Stimulated activated CD4-positive, alpha-beta T cell treated with anti-CD3 and anti-CD28 coated beads, Interleukin-15, amount 100 ng/mL, for 48 hours (primary cell): ENCODE measurements around the gene CDH4.
"Not testable (repeated sequence)": the region's sequence is repeated elsewhere in the genome, so short reads cannot be mapped to it uniquely, and the experiment has no call there.

Experiments
- DNase-seq, 2 donors: peaks; one replicate each; pipeline ENCODE4 v3.0.0-alpha.2; 2020; ENCODE audit warnings: low read depth in 2 of 2

The CDH4 gene

DNA sequence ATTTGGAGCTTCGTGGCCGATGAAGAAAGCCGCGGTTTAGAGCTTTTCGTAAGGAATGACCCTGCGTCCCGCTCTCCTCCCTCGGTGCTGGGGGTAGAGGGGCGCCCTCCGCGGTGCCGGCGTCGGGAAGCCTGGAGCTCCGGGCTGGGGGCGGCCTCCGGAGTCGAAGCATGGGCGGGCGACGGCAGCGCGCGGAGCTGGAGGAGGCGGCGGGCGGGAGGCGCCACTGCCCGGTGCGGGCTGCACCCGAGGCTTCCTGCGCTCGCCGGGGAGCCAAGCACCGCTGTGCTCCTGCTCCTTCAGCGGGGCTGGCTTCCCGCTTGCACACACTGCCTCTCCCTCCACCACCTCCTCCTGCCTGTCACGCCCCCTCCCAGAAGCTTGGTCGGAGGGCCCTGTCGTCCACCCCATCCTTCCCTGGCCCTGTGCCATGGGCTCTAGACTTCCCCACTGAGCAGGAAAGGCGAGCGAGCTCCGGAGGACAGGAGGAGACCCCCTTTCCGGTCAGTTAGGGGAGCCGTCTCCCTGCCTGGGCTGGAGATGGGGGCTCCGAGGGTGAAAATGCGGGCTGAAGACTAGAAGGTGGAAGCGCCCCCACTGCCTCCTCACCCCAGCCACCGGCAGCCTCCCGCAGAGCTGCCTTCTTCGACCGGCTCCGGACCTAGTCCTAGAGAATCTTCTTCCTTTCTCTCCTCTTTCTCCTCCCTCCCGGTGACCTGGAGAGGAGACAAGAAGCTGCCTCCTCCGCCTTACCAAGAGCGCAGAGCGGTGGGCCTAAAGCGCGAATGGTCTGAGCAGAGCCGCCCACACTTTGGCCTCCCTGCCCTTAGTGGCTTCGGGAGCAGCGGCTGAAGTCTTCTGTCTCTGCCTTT lies 1.8 kb downstream of the CDH4 start:
- DNase-seq: no peak

DNA sequence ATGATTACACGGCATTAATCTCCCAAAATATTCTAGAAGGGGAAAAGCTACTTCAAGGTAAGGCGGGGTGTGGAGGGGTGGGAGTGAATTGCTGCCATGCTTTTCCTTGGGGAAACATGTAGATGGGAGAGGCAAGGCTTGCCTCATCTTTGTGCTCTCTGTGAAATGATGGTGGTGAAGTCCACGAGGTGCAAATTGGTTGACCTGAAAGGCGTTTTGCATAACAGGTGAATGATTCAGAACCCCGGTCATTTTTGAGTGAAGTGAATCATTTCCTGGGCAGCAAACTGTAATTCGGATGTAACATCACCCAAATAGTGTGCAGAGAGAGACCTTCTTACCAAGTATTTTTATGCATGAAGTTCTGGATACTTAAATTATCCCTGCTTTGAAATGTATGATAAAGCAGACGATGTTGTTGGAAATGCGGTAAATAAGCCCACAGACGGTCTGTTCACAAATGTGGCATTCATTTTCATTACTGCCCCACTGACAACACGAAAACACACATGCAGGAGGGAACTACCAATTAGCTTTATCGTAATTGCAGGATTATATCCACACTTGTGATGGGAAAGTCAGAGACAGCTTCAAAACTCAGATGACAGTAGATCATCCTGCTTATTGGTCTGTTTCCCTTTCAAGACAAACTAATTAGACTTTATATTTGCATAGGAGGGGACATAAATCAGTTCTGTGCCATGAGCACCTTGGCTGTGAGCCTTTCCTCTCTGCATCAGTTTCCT lies 3.0 kb downstream of the CDH4 start:
- DNase-seq: no peak

DNA sequence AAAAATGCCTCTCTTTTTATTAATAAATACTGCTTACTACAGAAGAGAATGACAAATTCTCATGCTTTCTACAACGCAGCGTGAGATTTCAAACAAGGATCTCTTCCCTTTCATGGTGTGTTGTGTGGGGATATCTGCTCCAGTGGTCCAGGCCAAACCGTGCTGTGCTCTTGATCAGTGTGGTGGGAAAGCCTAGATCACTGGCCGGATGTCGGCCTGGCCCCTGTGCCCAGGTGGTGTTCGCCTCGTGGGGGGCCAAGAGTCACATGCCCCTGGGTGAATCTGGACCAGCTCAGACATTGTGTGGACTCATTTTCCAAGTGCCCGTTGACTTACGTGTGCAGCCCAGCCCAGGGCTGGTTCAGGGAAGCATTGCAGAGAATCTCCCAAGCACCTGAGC lies 4.3 kb downstream of the CDH4 start:
- DNase-seq: no peak

DNA sequence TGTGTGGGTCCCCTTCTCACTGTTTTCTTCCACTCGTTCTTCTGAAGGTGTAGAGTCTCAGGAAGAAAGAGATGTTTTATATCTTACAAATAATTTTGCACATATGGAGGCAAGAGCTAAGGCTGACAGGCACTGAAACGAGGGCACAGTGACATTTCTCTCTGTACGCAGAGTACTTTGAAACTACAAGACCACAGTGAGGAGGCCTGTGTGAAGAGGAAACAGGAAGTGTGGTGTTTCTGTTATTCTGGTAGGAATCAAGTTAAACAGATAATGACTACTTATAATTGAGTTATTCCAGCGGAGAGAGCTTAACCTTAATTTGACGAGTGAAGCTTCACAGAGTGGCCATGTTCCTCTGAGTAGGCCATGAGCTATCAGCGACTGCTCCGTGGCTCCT lies 4.8 kb downstream of the CDH4 start:
- no peak for DNase-seq

DNA sequence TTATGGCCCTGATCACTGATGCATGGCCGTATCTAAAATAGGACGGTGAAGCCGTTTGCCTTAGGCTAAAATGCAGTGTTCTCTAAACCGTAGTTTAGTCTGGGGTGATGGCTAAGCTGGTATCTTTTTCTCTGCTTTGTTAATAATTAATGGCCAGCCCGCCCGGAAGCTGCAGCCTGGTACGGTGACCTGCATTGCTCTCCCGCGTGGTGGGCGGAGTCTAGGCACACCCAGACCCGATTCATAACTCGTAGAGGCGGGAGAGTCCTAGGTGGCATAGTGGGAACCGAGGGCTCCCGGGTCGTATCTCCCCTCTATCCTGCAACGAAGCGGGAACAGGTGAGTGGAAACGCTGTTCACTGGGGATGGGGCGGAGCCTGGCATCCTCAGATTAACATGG lies 5.5 kb downstream of the CDH4 start:
- DNase-seq: no peak

DNA sequence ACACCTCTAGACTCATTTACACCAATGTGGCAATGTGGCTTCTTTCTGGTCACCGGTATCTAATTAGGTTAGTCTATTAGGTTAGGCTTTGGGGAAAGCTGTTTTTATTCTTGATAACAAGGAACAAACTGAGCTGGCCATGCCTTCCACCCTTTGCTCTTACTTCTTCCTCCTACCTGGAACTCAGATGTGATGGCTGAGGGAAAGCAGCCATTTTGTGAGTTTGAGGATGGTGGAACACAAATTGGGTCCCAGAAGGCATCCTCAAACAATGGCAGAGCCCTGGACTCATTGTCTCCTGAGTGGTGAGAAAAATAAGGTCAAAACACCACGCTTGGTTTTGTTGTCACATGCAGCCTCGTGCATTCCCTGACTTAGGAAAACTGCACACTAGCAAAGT lies 7.7 kb downstream of the CDH4 start:
- DNase-seq: no peak

DNA sequence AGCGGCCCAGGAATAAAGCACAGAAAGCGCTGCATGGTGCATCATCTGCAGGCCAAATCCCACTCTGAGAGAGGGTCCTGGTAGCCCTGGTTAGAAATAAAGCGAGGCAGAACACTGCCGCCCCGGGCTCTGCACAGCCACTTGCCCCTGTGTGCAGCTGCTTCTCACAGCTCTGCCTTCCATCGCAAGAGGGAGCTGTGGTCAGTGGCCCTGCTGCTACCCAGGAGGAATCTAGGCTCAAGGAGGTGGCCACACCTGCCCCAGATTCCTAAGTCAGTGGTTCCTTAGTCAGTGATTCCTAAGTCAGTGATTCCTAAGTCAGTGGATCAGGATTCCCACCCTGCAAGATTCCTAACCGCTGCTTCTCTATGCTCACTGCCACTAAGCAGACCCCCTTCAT lies 8.8 kb downstream of the CDH4 start:
- DNase-seq: no peak

DNA sequence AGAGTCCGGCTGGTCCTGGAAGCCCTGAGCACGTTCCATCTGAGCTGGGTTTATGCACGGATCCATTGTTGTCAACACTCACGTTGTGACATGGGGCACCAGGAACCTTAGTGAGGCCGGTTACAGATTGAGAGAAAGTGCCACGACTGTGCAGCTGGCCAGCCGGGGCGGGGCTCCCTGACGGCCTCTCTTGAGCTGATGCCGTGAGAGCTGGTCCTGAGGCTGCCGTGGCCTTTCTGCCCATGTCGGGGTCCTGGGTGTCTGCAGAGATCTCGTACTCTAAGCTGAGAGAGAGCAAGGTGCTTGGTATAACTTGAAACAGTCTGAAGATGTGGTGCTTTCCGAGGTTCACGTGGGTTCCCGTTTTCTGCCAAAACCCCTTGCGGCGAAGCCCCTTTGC lies 10.0 kb downstream of the CDH4 start:
- DNase-seq: no peak

DNA sequence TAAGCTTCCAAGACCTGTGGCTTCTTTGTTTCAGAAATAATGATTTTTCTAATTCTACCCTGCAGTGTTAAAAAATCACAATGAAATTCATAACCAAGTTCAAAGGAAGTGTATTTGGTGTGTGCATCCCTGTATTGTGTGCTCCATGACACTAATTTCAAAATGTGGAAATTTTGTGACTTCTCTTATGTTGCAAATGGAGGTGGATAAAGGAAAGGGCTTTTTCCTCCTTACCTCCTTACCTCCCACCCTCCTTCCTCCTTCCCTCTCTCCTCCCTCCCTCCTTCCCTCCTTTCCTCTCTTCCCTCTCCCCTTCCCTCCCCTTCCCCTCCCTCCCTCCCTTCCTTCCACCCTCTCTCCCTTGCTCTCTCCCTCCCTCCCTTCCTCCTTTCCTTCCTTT lies 10.5 kb downstream of the CDH4 start:
- DNase-seq: no peak

DNA sequence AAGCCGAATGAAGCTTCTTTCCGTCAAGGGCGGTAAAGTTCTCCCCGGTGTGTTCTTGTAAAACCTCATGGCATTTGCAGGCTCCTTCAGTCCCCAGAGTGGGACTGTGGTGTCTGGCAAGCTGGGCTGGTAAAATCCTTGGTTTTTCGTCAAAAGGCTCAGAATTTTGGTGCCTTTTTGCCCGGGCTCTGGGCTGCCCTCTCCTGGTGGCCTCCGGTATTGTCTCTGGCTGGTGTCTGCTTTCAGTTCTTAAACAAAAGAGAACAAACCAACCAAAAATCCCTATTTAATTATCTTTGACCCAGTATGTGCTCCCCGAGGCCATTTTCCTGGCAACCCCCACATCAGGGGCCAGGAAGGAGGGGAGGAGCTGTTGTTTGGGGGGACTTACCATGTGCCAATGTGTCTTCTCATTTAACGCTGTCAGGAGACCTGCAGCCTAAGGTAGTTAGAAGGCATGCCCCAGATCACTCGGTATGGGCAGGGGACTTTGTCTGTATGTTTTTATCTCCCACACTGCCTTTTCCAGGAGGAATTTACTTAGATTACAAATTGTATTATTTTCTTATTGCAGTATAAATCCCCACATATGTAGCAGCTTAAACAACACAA lies 11.1 kb downstream of the CDH4 start:
- peak in 1 of 2 donors; percentile 3 for DNase-seq

DNA sequence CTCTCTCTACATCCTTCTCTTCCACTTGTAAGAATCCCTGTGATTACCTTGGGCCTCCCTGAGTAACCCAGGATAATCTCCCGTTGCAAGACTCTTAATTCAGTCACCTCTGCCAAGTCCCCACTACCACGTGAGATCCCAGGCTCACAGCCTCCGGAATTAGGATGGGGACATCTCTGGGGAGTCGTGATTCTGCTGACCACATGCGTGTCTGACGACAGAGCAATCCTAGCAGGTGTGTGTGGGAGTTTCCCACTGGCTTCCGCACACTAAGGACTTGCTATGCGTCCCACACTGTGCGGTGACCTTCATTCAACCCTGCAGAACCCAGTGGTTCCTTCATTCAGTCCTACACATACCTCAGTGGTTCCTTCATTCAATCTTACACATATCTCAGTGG lies 11.9 kb downstream of the CDH4 start:
- DNase-seq: no peak

DNA sequence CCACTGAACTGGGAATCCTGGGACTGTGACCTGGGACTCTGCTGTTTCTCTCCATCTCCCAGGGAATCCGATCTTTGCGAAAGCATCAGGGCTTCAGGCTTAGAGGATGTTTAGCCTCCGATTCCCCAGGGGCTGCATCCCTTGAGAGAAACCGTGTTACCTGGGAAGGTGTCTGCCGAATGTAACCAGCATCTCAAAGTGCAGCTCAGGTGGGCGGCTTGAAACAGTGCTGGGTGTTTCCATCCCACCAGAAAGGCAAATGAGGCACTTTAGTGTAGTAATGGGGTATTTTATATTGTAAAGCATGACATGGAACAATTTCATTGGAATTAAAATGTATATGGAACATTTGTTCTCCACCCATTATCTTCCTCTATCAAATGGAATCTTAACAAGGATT lies 15.2 kb downstream of the CDH4 start:
- no peak for DNase-seq

DNA sequence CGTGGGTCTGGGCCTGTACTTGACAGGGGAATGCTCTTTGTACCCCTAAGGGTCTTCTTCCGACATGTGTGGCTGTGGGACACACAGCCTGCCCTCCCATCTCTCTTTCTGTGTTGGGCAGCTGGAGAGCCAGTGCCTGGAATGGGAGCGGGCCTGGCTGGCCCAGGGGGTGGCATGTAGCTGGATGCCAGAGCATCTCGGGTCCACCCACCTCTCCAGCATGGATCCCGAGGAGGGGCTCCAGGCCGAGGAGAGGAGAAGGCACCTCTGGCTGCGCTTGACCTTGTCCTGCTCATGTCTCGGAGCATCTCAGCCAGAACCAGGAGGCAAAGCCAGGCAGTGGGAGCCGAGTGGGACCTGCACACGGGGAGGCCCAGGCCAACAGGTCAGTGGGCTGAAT lies 16.0 kb downstream of the CDH4 start:
- no peak for DNase-seq

DNA sequence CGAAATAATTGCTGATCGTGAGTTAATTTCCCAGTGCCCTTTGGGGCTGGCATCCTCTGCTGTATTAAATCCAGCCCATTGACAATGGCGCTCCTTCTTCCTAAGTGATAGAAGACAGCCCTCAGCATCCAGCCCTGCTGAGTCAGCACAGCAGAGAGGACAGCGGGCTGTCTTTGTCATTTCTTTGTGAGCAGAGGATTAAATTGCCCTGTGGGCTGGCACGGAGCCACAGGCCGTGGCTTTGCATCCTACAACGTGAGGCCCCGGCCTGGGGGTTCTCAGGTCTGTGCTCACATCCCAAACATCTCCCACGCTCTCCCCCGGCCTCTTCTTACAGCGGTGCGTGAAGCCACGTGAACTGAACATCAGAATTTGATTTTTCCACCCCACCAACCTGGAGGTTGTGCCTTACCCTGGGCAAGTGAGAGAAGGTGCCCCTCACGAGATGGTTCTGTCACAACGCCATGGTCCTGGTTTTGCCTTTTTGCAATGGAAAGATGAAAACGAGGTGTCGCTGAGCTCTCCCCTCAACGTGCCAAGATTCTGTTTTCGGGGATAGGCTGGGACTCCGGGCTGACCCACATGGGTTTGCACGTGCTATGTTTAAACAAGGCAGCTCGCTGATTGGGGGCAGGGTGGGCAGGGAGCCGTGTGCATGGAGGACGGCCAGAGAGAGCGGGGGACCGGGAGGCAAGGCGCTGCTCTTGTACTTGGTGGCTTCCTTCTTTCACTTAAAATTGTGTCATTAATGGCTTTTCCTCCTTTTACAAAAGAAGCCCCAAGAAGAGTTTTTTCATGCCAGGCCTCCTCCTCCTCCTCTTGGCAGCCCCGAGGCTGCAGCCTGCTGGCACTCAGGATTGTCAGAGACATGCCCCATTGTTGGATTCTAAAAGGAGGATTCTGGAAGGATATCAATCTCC lies 19.5 kb downstream of the CDH4 start:
- no peak for DNase-seq

DNA sequence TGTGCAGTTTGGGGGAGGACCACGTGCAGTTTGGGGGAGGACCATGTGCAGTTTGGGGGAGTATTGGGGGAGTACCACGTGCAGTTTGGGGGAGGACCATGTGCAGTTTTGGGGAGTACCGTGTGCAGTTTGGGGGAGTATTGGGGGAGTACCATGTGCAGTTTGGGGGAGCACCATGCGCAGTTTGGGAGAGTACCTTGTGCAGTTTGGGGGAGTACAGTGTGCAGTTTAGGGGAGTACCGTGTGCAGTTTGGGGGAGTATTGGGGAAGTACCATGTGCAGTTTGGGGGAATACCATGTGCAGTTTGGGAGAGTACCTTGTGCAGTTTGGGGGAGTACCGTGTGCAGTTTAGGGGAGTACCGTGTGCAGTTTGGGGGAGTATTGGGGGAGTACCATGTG lies 21.0 kb downstream of the CDH4 start:
- DNase-seq: not testable (repeated sequence)

DNA sequence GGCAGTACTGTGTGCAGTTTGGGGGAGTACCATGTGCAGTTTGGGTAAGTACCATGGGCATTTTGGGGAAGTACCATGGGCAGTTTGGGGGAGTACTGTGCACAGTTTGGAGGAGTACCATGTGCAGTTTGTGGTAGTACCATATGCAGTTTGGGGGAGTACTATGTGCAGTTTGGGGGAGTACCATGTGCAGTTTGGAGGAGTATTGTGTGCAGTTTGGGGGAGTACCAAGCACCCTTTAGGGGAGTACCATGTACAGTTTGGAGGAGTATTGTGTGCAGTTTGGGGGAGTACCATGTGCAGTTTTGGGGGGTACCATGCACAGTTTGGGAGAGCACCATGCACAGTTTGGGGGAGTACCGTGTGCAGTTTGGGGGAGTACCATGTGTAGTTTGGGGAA lies 21.6 kb downstream of the CDH4 start:
- DNase-seq: not testable (repeated sequence)

DNA sequence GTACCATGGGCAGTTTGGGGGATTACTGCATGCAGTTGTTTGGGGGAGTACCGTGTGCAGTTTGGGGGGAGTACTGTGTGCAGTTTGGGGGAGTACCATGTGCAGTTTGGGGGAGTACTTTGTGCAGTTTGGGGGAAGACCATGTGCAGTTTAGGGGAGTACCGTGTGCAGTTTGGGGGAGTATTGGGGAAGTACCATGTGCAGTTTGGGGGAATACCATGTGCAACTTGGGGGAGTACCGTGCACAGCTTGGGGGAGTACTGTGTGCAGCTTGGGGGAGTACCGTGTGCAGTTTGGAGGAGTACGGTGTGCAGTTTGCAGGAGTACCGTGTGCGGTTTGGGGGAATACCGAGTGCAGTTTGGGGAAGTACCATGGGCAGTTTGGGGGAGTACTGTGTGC lies 22.3 kb downstream of the CDH4 start:
- no peak for DNase-seq

DNA sequence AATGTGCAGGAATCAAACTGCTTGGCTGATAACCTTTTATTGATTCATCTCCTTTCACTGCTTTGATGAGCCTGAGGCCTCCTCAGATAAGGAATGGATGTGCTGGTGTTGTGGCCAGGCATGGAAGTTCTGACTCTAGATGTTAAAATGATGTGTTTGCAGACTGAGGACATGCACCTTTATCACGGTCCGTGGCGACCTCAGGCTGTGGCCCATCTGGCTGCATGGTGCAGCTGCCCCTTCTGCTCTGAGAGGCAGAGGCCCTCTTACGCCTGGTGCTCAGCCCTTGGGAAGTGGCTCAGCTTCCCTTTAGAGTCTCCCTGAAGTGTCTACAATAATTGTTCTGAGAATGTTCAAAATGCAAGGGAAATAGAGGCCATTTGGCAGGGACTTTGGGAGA lies 26.2 kb downstream of the CDH4 start:
- DNase-seq: no peak

DNA sequence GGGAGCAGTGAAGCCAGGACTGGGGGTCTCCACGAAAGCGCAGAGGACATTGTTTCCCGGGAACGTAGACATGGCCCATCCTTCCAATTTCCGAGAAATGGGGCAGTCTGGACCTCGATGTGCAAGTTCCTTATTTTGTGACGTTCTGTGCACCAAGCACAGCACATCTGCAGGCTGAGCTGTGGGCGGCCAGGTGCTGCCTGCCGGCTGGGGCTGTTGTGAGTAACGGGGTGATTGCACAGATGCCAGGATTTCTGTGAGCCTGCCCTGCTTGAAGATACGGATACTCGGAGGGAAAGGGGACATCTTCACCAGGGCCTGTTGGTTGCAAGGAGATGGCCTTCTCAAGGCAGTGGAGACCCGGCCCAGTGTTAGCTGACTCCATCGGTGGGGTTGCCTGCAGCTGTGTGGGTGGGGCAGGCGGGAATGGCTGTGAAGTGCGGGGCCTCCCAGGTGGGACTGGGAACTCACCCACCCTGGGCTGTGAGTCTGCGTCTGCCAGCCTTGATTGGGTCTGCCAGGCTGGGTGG lies 27.6 kb downstream of the CDH4 start:
- DNase-seq: no peak

DNA sequence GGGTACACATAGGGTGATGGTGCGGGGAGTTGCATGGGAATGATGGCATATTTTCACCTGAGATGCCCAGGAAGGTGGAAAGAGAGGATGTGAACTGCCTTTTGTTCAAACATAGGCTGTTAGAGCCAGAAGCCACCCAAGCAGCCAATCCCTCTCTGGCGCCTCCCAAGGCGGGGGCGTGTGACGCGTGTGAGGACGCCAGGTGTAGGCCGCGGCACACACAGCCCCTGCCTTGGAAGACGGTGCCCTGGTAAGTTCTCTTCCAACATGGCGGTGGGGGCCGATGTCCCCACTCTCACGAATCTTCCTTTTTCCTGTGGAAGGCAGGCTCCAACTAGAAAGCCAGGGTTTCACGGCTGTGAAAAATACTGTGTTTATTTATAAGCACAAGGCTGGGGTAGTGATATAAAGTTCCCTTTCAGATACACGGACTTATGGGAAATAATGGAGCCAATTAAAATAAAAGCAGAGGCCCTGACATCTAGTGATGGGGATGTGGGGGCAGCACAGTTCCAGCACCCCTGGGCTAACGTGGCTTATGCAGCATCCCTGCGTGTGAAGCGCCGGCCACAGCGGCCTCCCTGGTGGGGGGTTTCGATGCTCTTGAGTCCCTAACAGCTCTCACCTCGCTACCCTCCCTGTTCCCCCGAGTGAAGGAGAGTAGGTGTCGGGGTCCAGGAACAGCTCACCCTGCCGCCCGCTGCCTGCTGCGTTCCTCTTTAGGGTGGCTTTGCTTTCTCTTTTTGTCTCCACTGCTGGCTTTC lies 28.3 kb downstream of the CDH4 start:
- DNase-seq: no peak

DNA sequence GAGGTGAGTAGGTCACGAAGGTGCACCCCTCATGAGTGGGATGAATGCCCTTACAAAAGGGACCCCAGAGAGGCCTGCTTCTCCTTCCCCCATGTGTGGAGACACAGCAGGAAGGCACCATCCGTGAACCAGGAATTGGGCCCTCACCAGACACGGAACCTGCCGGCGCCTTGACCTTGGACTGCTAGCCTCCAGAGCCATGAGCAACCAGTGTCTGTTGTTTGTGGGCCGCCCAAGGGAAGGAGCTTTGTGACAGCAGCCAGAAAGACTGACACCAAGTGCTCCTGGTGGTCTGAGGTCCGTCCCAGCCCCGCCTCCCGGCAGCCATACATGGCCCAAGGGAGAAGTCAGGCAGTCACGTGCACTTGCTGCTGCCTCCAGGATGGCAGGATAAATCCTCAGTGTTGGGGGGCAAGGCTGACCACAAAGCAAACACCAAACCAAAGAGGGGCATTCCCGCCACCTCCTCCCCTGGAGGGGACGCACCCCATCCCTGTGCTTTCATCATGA lies 29.3 kb downstream of the CDH4 start:
- no peak for DNase-seq
